Retinal pigment epithelial cell (primary cell): Measurements from ENCODE around the gene TICRR.

Experiments used
- DNase-seq: peaks from one replicate; pipeline ENCODE4 v3.0.0-alpha.2; 2010; ENCODE audit warnings: low read depth
- H3K4me3 ChIP-seq: 2 replicates; pipeline ENCODE4 v1.5.1; 2011; ENCODE audit warnings: mild to moderate bottlenecking, low read length, control low read depth, moderate library complexity
- CTCF ChIP-seq: conservative IDR thresholded peaks from 2 replicates; pipeline ENCODE4 v1.5.1; 2011; ENCODE audit warnings: low read depth, low read length, control low read depth, inconsistent platforms

TICRR gene

GRCh38 chr15:89632563-89633430 is 57.5 kb downstream of the TICRR start:
- no peak for TF ChIP-seq CTCF
- no peak overlapping the region for H3K4me3 ChIP-seq
- DNase-seq = no peak

- no peak for TF ChIP-seq CTCF
- no peak for DNase-seq
- H3K4me3 ChIP-seq = no peak overlapping the region
These were observed 58.3 kb downstream of the TICRR start for GRCh38 chr15:89633585-89633984.

- TF ChIP-seq CTCF = no peak
- no peak overlapping the region for H3K4me3 ChIP-seq
- no peak for DNase-seq
These were observed 65.0 kb downstream of the TICRR start for GRCh38 chr15:89640245-89640644.

GRCh38 chr15:89641053-89641452 is 65.8 kb downstream of the TICRR start:
- H3K4me3 ChIP-seq = no peak overlapping the region
- TF ChIP-seq CTCF = no peak

GRCh38 chr15:89642106-89642505 is 66.8 kb downstream of the TICRR start:
- no peak for DNase-seq
- H3K4me3 ChIP-seq = no peak overlapping the region
- TF ChIP-seq CTCF = no peak

More at GRCh38 chr15:89641053-89641452, 65.8 kb downstream of the TICRR start:
- no peak for DNase-seq

- no peak overlapping the region for H3K4me3 ChIP-seq
- no peak for DNase-seq
- no peak for TF ChIP-seq CTCF
These were observed 70.4 kb downstream of the TICRR start for GRCh38 chr15:89645680-89646079.
